K562 (cell line): Measurements from ENCODE around the gene MLH1. TPM values are rescaled to one million over a fixed set of nuclear protein-coding genes. Genes with fewer than 3 reads are reported as not detected.

Source experiments
- CBFA2T3 ChIP-seq: fragments of 450-650 bp; IDR thresholded peaks from 2 replicates; pipeline ENCODE4 v1.6.1; 2017
- CBX5 ChIP-seq: IDR thresholded peaks from 2 replicates; pipeline ENCODE4 v1.6.1; 2014; ENCODE audit warnings: low read depth, borderline replicate concordance
- GATAD2A ChIP-seq: fragments of 450-650 bp; IDR thresholded peaks from 2 replicates; pipeline ENCODE4 v1.6.1; 2017
- KDM5B ChIP-seq: fragments of 200-600 bp; sonication (generic); IDR thresholded peaks from 2 replicates; pipeline ENCODE4 v1.6.1; 2012; ENCODE audit warnings: low read depth, mild to moderate bottlenecking, moderate library complexity, low read length, control low read depth, inconsistent platforms; ENCODE audit not compliant: insufficient replicate concordance
- MCM7 ChIP-seq, 2 experiments: fragments of 450-650 bp; IDR thresholded peaks; 2 replicates each; pipeline ENCODE4 v1.6.1; 2016 to 2018
- MXI1 ChIP-seq: IDR thresholded peaks from 2 replicates; pipeline ENCODE4 v1.6.1; 2011; ENCODE audit warnings: low read depth, mild to moderate bottlenecking, improper control_type of control experiment, low read length
- NUFIP1 ChIP-seq: fragments of 450-650 bp; IDR thresholded peaks from 2 replicates; pipeline ENCODE4 v1.6.1; 2018; ENCODE audit not compliant: partially characterized antibody
- STAT5B ChIP-seq: fragments of 250-450 bp; sonication (Bioruptor Pico); IDR thresholded peaks from 2 replicates; pipeline ENCODE4 v1.8.0; 2021; ENCODE audit warnings: mild to moderate bottlenecking, inconsistent platforms
- TRIM24 ChIP-seq, 2 experiments: fragments of 450-650 bp; IDR thresholded peaks; 2 replicates each; pipeline ENCODE4 v1.6.1; 2016
- ZC3H4 ChIP-seq: sonication (generic); formaldehyde crosslinking; IDR thresholded peaks from 2 replicates; pipeline ENCODE4 v1.9.0; 2021; ENCODE audit warnings: missing genetic modification reagents, borderline replicate concordance
- ZFX ChIP-seq: sonication (generic); formaldehyde crosslinking; IDR thresholded peaks from 2 replicates; pipeline ENCODE4 v1.8.0; 2022; ENCODE audit warnings: mild to moderate bottlenecking, missing genetic modification reagents, moderate library complexity
- ZNF507 ChIP-seq: conservative IDR thresholded peaks from 2 replicates; pipeline ENCODE4 v1.6.1; 2017; ENCODE audit warnings: missing genetic modification characterization, missing compliant biosample characterization
- ZNF785 ChIP-seq: fragments of 250-450 bp; sonication (Bioruptor Pico); IDR thresholded peaks from 2 replicates; pipeline ENCODE4 v1.4.0; 2020; ENCODE audit warnings: mild to moderate bottlenecking
- polyA plus RNA-seq, 8 experiments: library from polyadenylated mRNA; depleted of rRNA in 4 of 8; stranded (reverse) in 5 of 8; unstranded in 3 of 8; fragments of >200 nt; fragmentation: Nextera tagmentation in 2 of 8; fragmentation: Illumina TruSeq in 1 of 8; extraction: Ambion mirVana in 2 of 8; extraction: Trizol in 1 of 8; gene quantifications; 2 replicates each; pipeline versions ENCODE4 v1.2.1 to v1.2.3, GENCODE V29; 2011 to 2014; ENCODE audit warnings: inconsistent platforms in 1 of 8, missing spikeins in 1 of 8
- total RNA-seq, 7 experiments: library from RNA; depleted of rRNA in 6 of 7; stranded (reverse); fragments of >200 nt in 6 of 7; fragmentation: Illumina TruSeq in 2 of 7; extraction: Trizol in 2 of 7; gene quantifications; 2 replicates each; pipeline versions ENCODE4 v1.2.1 to v1.2.3, GENCODE V29; 2011 to 2021; ENCODE audit warnings: low replicate concordance in 1 of 7
- TF ChIP-seq, protein P1 (sequence below): fragments of 450-650 bp; IDR thresholded peaks from 2 replicates; pipeline ENCODE4 v1.6.1; 2016; ENCODE audit warnings: borderline replicate concordance
- TF ChIP-seq, protein P2 (sequence below): sonication (generic); formaldehyde crosslinking; IDR thresholded peaks from 2 replicates; pipeline ENCODE4 v1.4.0; 2020; ENCODE audit warnings: mild to moderate bottlenecking, missing genetic modification reagents
- TF ChIP-seq, protein P3 (sequence below): fragments of 250-450 bp; sonication (Bioruptor Pico); IDR thresholded peaks from 2 replicates; pipeline ENCODE4 v1.5.0; 2021; ENCODE audit warnings: mild to moderate bottlenecking, moderate library complexity

The MLH1 gene
- total and polyA plus RNA-seq, 9 of the 15 experiments (the other 6 are each of a cell fraction or from before 2014, with no cell fraction given), result 76.4 to 155 (median 117) TPM

DNA sequence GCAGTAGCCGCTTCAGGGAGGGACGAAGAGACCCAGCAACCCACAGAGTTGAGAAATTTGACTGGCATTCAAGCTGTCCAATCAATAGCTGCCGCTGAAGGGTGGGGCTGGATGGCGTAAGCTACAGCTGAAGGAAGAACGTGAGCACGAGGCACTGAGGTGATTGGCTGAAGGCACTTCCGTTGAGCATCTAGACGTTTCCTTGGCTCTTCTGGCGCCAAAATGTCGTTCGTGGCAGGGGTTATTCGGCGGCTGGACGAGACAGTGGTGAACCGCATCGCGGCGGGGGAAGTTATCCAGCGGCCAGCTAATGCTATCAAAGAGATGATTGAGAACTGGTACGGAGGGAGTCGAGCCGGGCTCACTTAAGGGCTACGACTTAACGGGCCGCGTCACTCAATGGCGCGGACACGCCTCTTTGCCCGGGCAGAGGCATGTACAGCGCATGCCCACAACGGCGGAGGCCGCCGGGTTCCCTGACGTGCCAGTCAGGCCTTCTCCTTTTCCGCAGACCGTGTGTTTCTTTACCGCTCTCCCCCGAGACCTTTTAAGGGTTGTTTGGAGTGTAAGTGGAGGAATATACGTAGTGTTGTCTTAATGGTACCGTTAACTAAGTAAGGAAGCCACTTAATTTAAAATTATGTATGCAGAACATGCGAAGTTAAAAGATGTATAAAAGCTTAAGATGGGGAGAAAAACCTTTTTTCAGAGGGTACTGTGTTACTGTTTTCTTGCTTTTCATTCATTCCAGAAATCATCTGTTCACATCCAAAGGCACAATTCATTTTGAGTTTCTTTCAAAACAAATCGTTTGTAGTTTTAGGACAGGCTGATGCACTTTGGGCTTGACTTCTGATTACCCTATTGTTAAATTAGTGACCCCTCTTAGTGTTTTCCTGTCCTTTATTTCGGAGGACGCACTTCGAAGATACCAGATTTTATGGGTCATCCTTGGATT lies at the start of gene MLH1 (continued):
- TF ChIP-seq KDM5B (peak; percentile 86), GATAD2A (no peak), CBX5 (no peak), TRIM24 (IDR thresholded peaks at IDR 0.05) (no peak), ZNF785 (CRISPR knock-in tag) (no peak), NUFIP1 (no peak), STAT5B (CRISPR knock-in tag) (no peak), MXI1 (no peak), ZNF507 (no peak), ZC3H4 (CRISPR knock-in tag) (no peak), CBFA2T3 (peak; percentile 23; the same call in 1 of the 2 replicates), MCM7 (IDR thresholded peaks at IDR 0.05) (no peak), ZFX (CRISPR knock-in tag) (peak; percentile 69)
- TF ChIP-seq, protein P1, sequence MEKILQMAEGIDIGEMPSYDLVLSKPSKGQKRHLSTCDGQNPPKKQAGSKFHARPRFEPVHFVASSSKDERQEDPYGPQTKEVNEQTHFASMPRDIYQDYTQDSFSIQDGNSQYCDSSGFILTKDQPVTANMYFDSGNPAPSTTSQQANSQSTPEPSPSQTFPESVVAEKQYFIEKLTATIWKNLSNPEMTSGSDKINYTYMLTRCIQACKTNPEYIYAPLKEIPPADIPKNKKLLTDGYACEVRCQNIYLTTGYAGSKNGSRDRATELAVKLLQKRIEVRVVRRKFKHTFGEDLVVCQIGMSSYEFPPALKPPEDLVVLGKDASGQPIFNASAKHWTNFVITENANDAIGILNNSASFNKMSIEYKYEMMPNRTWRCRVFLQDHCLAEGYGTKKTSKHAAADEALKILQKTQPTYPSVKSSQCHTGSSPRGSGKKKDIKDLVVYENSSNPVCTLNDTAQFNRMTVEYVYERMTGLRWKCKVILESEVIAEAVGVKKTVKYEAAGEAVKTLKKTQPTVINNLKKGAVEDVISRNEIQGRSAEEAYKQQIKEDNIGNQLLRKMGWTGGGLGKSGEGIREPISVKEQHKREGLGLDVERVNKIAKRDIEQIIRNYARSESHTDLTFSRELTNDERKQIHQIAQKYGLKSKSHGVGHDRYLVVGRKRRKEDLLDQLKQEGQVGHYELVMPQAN, result peak; percentile 96
- TF ChIP-seq, protein P2, sequence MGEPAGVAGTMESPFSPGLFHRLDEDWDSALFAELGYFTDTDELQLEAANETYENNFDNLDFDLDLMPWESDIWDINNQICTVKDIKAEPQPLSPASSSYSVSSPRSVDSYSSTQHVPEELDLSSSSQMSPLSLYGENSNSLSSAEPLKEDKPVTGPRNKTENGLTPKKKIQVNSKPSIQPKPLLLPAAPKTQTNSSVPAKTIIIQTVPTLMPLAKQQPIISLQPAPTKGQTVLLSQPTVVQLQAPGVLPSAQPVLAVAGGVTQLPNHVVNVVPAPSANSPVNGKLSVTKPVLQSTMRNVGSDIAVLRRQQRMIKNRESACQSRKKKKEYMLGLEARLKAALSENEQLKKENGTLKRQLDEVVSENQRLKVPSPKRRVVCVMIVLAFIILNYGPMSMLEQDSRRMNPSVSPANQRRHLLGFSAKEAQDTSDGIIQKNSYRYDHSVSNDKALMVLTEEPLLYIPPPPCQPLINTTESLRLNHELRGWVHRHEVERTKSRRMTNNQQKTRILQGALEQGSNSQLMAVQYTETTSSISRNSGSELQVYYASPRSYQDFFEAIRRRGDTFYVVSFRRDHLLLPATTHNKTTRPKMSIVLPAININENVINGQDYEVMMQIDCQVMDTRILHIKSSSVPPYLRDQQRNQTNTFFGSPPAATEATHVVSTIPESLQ (CRISPR knock-in tag), result peak; percentile 97
- TF ChIP-seq, protein P3, sequence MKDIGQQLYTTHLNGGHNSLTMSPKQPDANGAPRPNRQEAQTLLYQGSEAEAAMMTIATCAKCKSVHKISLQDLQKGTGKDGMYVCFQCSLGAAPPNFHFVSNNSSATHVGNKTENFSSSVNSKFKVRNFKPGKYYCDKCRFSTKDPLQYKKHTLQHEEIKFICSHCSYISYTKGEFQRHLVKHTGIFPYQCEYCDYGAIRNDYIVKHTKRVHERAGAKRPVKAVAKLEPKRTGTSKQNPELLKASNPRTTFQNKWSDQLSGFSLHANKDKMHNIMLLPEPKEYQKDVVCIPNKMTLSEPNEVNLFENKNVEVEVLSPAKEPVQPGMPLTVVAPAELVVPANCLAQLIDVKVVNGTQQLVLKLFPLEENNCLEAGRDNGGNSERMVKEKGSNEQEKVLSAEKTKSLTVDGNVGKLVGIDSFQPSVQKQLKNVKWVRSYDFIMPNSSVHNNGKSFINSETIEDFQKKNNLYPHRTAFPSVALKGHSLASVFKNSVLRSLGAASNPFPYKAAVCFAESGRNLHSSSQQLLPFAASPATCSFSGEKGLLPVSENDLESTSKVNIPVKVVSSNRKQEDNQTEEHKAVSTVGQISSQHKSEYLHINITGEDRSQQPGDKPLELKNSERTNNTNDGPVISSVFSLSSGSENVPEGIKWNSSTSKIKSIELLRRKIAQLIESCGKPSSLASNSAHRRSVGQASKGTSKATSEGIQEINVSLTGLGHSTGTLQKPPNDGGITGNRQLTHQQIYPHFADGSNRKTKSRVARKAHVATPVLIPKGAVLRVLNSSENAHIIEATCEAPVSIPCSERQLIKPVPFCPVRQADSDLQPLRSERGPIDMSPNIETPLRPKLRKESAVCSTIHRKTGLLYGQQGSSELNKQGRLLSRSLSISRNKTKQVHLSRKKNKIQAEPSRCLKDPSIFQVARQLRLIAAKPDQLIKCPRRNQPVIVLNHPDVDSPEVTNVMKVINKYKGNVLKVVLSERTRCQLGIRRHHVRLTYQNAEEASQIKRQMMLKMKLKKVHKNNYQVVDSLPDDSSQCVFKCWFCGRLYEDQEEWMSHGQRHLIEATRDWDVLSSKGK (CRISPR knock-in tag), result no peak
